Ovary (tissue), 10 donors: ENCODE data around the gene OR6Y1. TPM values are rescaled to one million over a fixed set of nuclear protein-coding genes. Genes with fewer than 3 reads are reported as not detected.

Experiments
- DNase-seq, 5 donors: peaks; one replicate each; pipeline ENCODE4 v3.0.0-alpha.2; 2019 to 2020
- H3K27ac ChIP-seq, 2 donors: fragments of 200-600 bp; one replicate each; pipeline versions ENCODE4 v1.5.1 to v1.8.0; 2019 to 2022
- H3K27me3 ChIP-seq: fragments of 200-600 bp; one replicate; pipeline ENCODE4 v1.8.0; 2022
- H3K36me3 ChIP-seq: fragments of 200-600 bp; sonication (generic); one replicate; pipeline ENCODE4 v1.5.1; 2019
- H3K4me1 ChIP-seq: one replicate; pipeline ENCODE4 v1.8.1; 2013; ENCODE audit warnings: mild to moderate bottlenecking, moderate library complexity; ENCODE audit not compliant: insufficient read depth
- H3K4me3 ChIP-seq: fragments of 200-600 bp; sonication (generic); one replicate; pipeline ENCODE4 v1.5.1; 2017
- H3K9me3 ChIP-seq, 2 donors: fragments of 200-600 bp in 1 of 2; sonication (generic) in 1 of 2; one replicate each; pipeline versions ENCODE4 v1.5.1 to v1.8.1; 2013 to 2019; ENCODE audit warnings: mild to moderate bottlenecking in 1 of 2, moderate library complexity in 1 of 2
- EP300 ChIP-seq: sonication (generic); formaldehyde crosslinking; IDR thresholded peaks from one replicate; pipeline ENCODE4 v1.6.1; 2017; ENCODE audit warnings: antibody characterized with exemption
- POLR2A ChIP-seq: fragments of 450-650 bp; IDR thresholded peaks from one replicate; pipeline ENCODE4 v1.6.1; 2017; ENCODE audit warnings: antibody characterized with exemption, mild to moderate bottlenecking, moderate library complexity
- WGBS, 3 donors: extraction: QIAGEN DNeasy Blood & Tissue Kit in 1 of 3; methylation state at CpG; one replicate each; pipeline versions ENCODE4 v1.1.5 to v1.1.7; 2013 to 2017; 5-methylcytosine and 5-hydroxymethylcytosine counted together
- intact Hi-C, 4 donors: fragments of 100-400 bp; cut with DNase I; formaldehyde crosslinking; loops; one replicate each; pipeline versions ENCODE4 v1.11.0 to v1.15.1; 2022 to 2023
- long read RNA-seq, 3 donors: library from polyadenylated mRNA in 2 of 3; unstranded in 2 of 3; transcript quantifications; one replicate each; pipeline ENCODE4 v2.0.0 and lab custom pipeline, GENCODE V29; 2021 to 2026
- polyA plus RNA-seq, 2 donors: library from polyadenylated mRNA; stranded (reverse); fragments of 200-250 nt in 1 of 2; fragments of 350-450 nt in 1 of 2; fragmentation: Illumina TruSeq in 1 of 2; extraction: RNeasy Lipid Tissue Mini Kit (QIAGEN cat#74804) in 1 of 2; gene quantifications; one replicate each; pipeline ENCODE4 v1.2.3, GENCODE V29; 2013 to 2014
- total RNA-seq, 7 donors: library from RNA; depleted of rRNA in 2 of 7; stranded (reverse); fragments of >200 nt in 2 of 7; fragmentation: NEBNext Ultra II Directional in 3 of 7; extraction: Animal tissue kit (Norgen Biotek cat#: 25700) in 3 of 7; gene quantifications; one replicate each; pipeline versions ENCODE4 v1.1.0 to v1.2.4, GENCODE V29; 2016 to 2023
- TF ChIP-seq, protein P1 (sequence below), 3 donors: fragments of 450-650 bp in 2 of 3; fragments of 200-600 bp in 1 of 3; IDR thresholded peaks; one replicate each; pipeline versions ENCODE4 v1.5.1 to v1.8.0; 2016 to 2022; ENCODE audit warnings: antibody characterized with exemption in 3 of 3, mild to moderate bottlenecking in 1 of 3
- donor health status: DM: no; HTN: no; CAD: no; lungs with moderate emphysema.
- donor health status: DM: no; HTN: no; CAD: no.
- donor health status: Bipolar disorder and iron deficiency.
- donor health status: DM: yes; HTN: yes; CAD: no.
- donor health status: DM: no; HTN: no; CAD: no.
- donor health status: DM: yes; HTN: yes; CAD: no.

The OR6Y1 gene
- not detected for total RNA-seq
- polyA plus RNA-seq: not detected
- long read RNA-seq, donor 1: 0 reads
- long read RNA-seq, donor 2: 0 reads
- long read RNA-seq, donor 3: 0 reads

- TF ChIP-seq, protein P1, sequence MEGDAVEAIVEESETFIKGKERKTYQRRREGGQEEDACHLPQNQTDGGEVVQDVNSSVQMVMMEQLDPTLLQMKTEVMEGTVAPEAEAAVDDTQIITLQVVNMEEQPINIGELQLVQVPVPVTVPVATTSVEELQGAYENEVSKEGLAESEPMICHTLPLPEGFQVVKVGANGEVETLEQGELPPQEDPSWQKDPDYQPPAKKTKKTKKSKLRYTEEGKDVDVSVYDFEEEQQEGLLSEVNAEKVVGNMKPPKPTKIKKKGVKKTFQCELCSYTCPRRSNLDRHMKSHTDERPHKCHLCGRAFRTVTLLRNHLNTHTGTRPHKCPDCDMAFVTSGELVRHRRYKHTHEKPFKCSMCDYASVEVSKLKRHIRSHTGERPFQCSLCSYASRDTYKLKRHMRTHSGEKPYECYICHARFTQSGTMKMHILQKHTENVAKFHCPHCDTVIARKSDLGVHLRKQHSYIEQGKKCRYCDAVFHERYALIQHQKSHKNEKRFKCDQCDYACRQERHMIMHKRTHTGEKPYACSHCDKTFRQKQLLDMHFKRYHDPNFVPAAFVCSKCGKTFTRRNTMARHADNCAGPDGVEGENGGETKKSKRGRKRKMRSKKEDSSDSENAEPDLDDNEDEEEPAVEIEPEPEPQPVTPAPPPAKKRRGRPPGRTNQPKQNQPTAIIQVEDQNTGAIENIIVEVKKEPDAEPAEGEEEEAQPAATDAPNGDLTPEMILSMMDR (IDR thresholded peaks at IDR 0.05): no peak
- no peak for TF ChIP-seq EP300
- no peak for DNase-seq
Observed at GRCh38 chr1:158554352-158554751, at the start of gene OR6Y1. Gene OR6Y1, minus strand, starts transcription at chr1:158554405. Its CDS starts 6,300 bp downstream, at chr1:158548105.

GRCh38 chr1:158600735-158601134 lies 46.5 kb upstream of the OR6Y1 start:
- DNase-seq: no peak
- no peaks in the 10 kb centered on the region for H3K4me1 ChIP-seq
- TF ChIP-seq POLR2A (no peak), EP300 (no peak)
- TF ChIP-seq, protein P1 (IDR thresholded peaks at IDR 0.05): no peak
- H3K4me3 ChIP-seq: no peak overlapping the region
- 94 to 98% (median 97%) methylated on average over 2 of the region's 2 CpGs for WGBS, 3 donors
- H3K27ac ChIP-seq: no peak overlapping the region
- no peaks in the 10 kb centered on the region for H3K36me3 ChIP-seq
- no peaks in the 10 kb centered on the region for H3K9me3 ChIP-seq
- intact Hi-C loops: no loop called here
- H3K27me3 ChIP-seq: no peaks in the 10 kb centered on the region

More at GRCh38 chr1:158554352-158554751, at the start of gene OR6Y1:
- Histone ChIP-seq H3K9me3 (no peaks in the 10 kb centered on the region), H3K4me1 (no peaks in the 10 kb centered on the region), H3K36me3 (no peaks in the 10 kb centered on the region), H3K4me3 (no peak within 1 kb of the TSS), H3K27ac (no peak within 1 kb of the TSS), H3K27me3 (no peaks in the 10 kb centered on the region)
- WGBS, 3 donors: 79 to 85% (median 82%) methylated on average over 3 of the region's 3 CpGs
- intact Hi-C loops: no loop called here

GRCh38 chr1:158586942-158587341 lies 32.7 kb upstream of the OR6Y1 start:
- no peaks in the 10 kb centered on the region for H3K9me3 ChIP-seq
- TF ChIP-seq POLR2A: no peak
- TF ChIP-seq, protein P1 (IDR thresholded peaks at IDR 0.05): no peak
- no peak for TF ChIP-seq EP300
- no peak for DNase-seq
- H3K4me1 ChIP-seq: no peaks in the 10 kb centered on the region
- no peak overlapping the region for H3K27ac ChIP-seq
- WGBS, 3 donors: 80 to 89% (median 83%) methylated on average over 1 of the region's 1 CpG
- no peaks in the 10 kb centered on the region for H3K36me3 ChIP-seq
- H3K27me3 ChIP-seq: no peaks in the 10 kb centered on the region
- intact Hi-C loops: no loop called here
- no peak overlapping the region for H3K4me3 ChIP-seq

GRCh38 chr1:158583962-158584361 lies 29.8 kb upstream of the OR6Y1 start:
- TF ChIP-seq EP300 (no peak), POLR2A (no peak)
- TF ChIP-seq, protein P1 (IDR thresholded peaks at IDR 0.05): no peak
- H3K27ac ChIP-seq: no peak overlapping the region
- H3K4me1 ChIP-seq: no peaks in the 10 kb centered on the region
- 78 to 86% (median 80%) methylated on average over 4 of the region's 4 CpGs for WGBS, 3 donors
- H3K9me3 ChIP-seq: no peaks in the 10 kb centered on the region
- intact Hi-C loops: no loop called here
- no peak overlapping the region for H3K4me3 ChIP-seq
- H3K27me3 ChIP-seq: no peaks in the 10 kb centered on the region
- DNase-seq: no peak
- no peaks in the 10 kb centered on the region for H3K36me3 ChIP-seq
